Measurements from ENCODE around the gene SHANK1.

SHANK1 gene

GRCh38 chr19:50711805-50712204 lies 7.8 kb downstream of the SHANK1 start:
- no peak for DNase-seq (ENCODE audit: low read depth)

- no peak for DNase-seq (ENCODE audit: low read depth)
Observed at GRCh38 chr19:50711196-50711595, 8.4 kb downstream of the SHANK1 start.

- no peak for DNase-seq (ENCODE audit: low read depth)
Observed at GRCh38 chr19:50710612-50711011, 9.0 kb downstream of the SHANK1 start.

GRCh38 chr19:50710094-50710493 lies 9.5 kb downstream of the SHANK1 start:
- no peak for DNase-seq (ENCODE audit: low read depth)

- no peak for DNase-seq (ENCODE audit: low read depth)
Observed at GRCh38 chr19:50708179-50708879, 11.3 kb downstream of the SHANK1 start.

- DNase-seq (ENCODE audit: low read depth), result no peak
Observed at GRCh38 chr19:50706387-50706786, 13.2 kb downstream of the SHANK1 start.

- DNase-seq (ENCODE audit: low read depth), result no peak
Observed at GRCh38 chr19:50705422-50706019, 14.1 kb downstream of the SHANK1 start.

- no peak for DNase-seq (ENCODE audit: low read depth)
Observed at GRCh38 chr19:50703915-50704796, 15.4 kb downstream of the SHANK1 start.

- no peak for DNase-seq (ENCODE audit: low read depth)
Observed at GRCh38 chr19:50702871-50703829, 16.5 kb downstream of the SHANK1 start.

GRCh38 chr19:50702158-50702870 lies 17.3 kb downstream of the SHANK1 start:
- DNase-seq (ENCODE audit: low read depth), result no peak

- no peak for DNase-seq (ENCODE audit: low read depth)
Observed at GRCh38 chr19:50701367-50701985, 18.1 kb downstream of the SHANK1 start.

- DNase-seq (ENCODE audit: low read depth), result no peak
Observed at GRCh38 chr19:50697414-50698124, 22.0 kb downstream of the SHANK1 start.

GRCh38 chr19:50696094-50696483 lies 23.5 kb downstream of the SHANK1 start:
- no peak for DNase-seq (ENCODE audit: low read depth)

GRCh38 chr19:50695251-50696093 lies 24.1 kb downstream of the SHANK1 start:
- DNase-seq (ENCODE audit: low read depth), result no peak

GRCh38 chr19:50694815-50695145 lies 24.8 kb downstream of the SHANK1 start:
- DNase-seq (ENCODE audit: low read depth), result no peak

- DNase-seq (ENCODE audit: low read depth), result no peak
Observed at GRCh38 chr19:50693064-50693975, 26.3 kb downstream of the SHANK1 start.

GRCh38 chr19:50690439-50690838 lies 29.2 kb downstream of the SHANK1 start:
- no peak for DNase-seq (ENCODE audit: low read depth)

- no peak for DNase-seq (ENCODE audit: low read depth)
Observed at GRCh38 chr19:50688766-50689165, 30.8 kb downstream of the SHANK1 start.
